ENCODE measurements around the gene MASP2.

MASP2 gene

GRCh38 chr1:11030865-11031264, 16.2 kb downstream of the MASP2 start:
- Histone ChIP-seq H3K4me1 (ENCODE audit: insufficient read depth, low read length) (no peaks in the 10 kb centered on the region), H3K27ac (ENCODE audit: low read length) (no peak overlapping the region), H3K4me2 (ENCODE audit: insufficient read depth, low read length) (no peak overlapping the region), H2AFZ (ENCODE audit: low read depth, low read length) (no peak overlapping the region), H3K27me3 (ENCODE audit: insufficient read depth, low read length, poor library complexity) (no peaks in the 10 kb centered on the region), H3K36me3 (ENCODE audit: insufficient read depth, low read length) (peaks cover 22% of the 10 kb centered on the region; the same call in 1 of the 2 replicates), H3K9me3 (ENCODE audit: insufficient read depth, low read length, severe bottlenecking) (no peaks in the 10 kb centered on the region), H3K79me2 (ENCODE audit: insufficient read depth, low read length) (no peaks in the 10 kb centered on the region), H4K20me1 (ENCODE audit: insufficient read depth, low read length) (peaks cover 10% of the 10 kb centered on the region; the same call in 1 of the 2 replicates), H3K9ac (ENCODE audit: low read depth, low read length) (no peak overlapping the region), H3K4me3 (ENCODE audit: low read depth in 1 of 2, low read length in 2 of 2) (no peak overlapping the region)
- DNase-seq: no peak
- no peak for ATAC-seq (ENCODE audit: insufficient read depth, low read depth)
- no peak for TF ChIP-seq CTCF (IDR thresholded peaks at IDR 0.05; ENCODE audit: borderline replicate concordance, extremely low read depth, low read length, poor library complexity, severe bottlenecking)
- no peak for TF ChIP-seq EZH2 (IDR thresholded peaks at IDR 0.05; ENCODE audit: borderline replicate concordance, low read depth, low read length, severe bottlenecking)

- no peak overlapping the region for H3K4me3 ChIP-seq (ENCODE audit: low read depth in 1 of 2, low read length in 2 of 2)
- H2AFZ ChIP-seq (ENCODE audit: low read depth, low read length): no peak overlapping the region
- H3K27ac ChIP-seq (ENCODE audit: low read length): no peak overlapping the region
- DNase-seq (no peak), ATAC-seq (ENCODE audit: insufficient read depth, low read depth) (no peak)
- H4K20me1 ChIP-seq (ENCODE audit: insufficient read depth, low read length): peaks cover 16% of the 10 kb centered on the region; the same call in 1 of the 2 replicates
- no peaks in the 10 kb centered on the region for H3K79me2 ChIP-seq (ENCODE audit: insufficient read depth, low read length)
- peaks cover 49% of the 10 kb centered on the region for H3K36me3 ChIP-seq (ENCODE audit: insufficient read depth, low read length)
- H3K27me3 ChIP-seq (ENCODE audit: insufficient read depth, low read length, poor library complexity): no peaks in the 10 kb centered on the region
- no peaks in the 10 kb centered on the region for H3K4me1 ChIP-seq (ENCODE audit: insufficient read depth, low read length)
- TF ChIP-seq EZH2 (IDR thresholded peaks at IDR 0.05; ENCODE audit: borderline replicate concordance, low read depth, low read length, severe bottlenecking): no peak
- H3K4me2 ChIP-seq (ENCODE audit: insufficient read depth, low read length): no peak overlapping the region
- no peak overlapping the region for H3K9ac ChIP-seq (ENCODE audit: low read depth, low read length)
- H3K9me3 ChIP-seq (ENCODE audit: insufficient read depth, low read length, severe bottlenecking): no peaks in the 10 kb centered on the region
Observed at GRCh38 chr1:11028018-11028417, 19.0 kb downstream of the MASP2 start.

GRCh38 chr1:11027316-11027715, 19.7 kb downstream of the MASP2 start:
- H3K27ac ChIP-seq (ENCODE audit: low read length): no peak overlapping the region
- no peaks in the 10 kb centered on the region for H3K9me3 ChIP-seq (ENCODE audit: insufficient read depth, low read length, severe bottlenecking)
- ATAC-seq (ENCODE audit: insufficient read depth, low read depth) (no peak), DNase-seq (no peak)
- peaks cover 54% of the 10 kb centered on the region for H3K36me3 ChIP-seq (ENCODE audit: insufficient read depth, low read length)
- no peak overlapping the region for H3K9ac ChIP-seq (ENCODE audit: low read depth, low read length)
- no peak overlapping the region for H2AFZ ChIP-seq (ENCODE audit: low read depth, low read length)
- no peaks in the 10 kb centered on the region for H3K79me2 ChIP-seq (ENCODE audit: insufficient read depth, low read length)
- H3K27me3 ChIP-seq (ENCODE audit: insufficient read depth, low read length, poor library complexity): no peaks in the 10 kb centered on the region
- no peaks in the 10 kb centered on the region for H3K4me1 ChIP-seq (ENCODE audit: insufficient read depth, low read length)
- H3K4me3 ChIP-seq (ENCODE audit: low read depth in 1 of 2, low read length in 2 of 2): no peak overlapping the region
- H3K4me2 ChIP-seq (ENCODE audit: insufficient read depth, low read length): no peak overlapping the region
- TF ChIP-seq EZH2 (IDR thresholded peaks at IDR 0.05; ENCODE audit: borderline replicate concordance, low read depth, low read length, severe bottlenecking): no peak
- no peak for TF ChIP-seq CTCF (IDR thresholded peaks at IDR 0.05; ENCODE audit: borderline replicate concordance, extremely low read depth, low read length, poor library complexity, severe bottlenecking)
- peaks cover 18% of the 10 kb centered on the region; the same call in 1 of the 2 replicates for H4K20me1 ChIP-seq (ENCODE audit: insufficient read depth, low read length)

- DNase-seq (no peak), ATAC-seq (ENCODE audit: insufficient read depth, low read depth) (0 out of 3 replicates have a peak, but pooled peaks have one; percentile 12)
- Histone ChIP-seq H3K79me2 (ENCODE audit: insufficient read depth, low read length) (no peaks in the 10 kb centered on the region), H3K4me1 (ENCODE audit: insufficient read depth, low read length) (no peaks in the 10 kb centered on the region), H3K9ac (ENCODE audit: low read depth, low read length) (no peak overlapping the region), H3K9me3 (ENCODE audit: insufficient read depth, low read length, severe bottlenecking) (no peaks in the 10 kb centered on the region), H3K4me3 (ENCODE audit: low read depth in 1 of 2, low read length in 2 of 2) (no peak overlapping the region), H2AFZ (ENCODE audit: low read depth, low read length) (no peak overlapping the region), H3K36me3 (ENCODE audit: insufficient read depth, low read length) (peaks cover 59% of the 10 kb centered on the region), H3K4me2 (ENCODE audit: insufficient read depth, low read length) (no peak overlapping the region), H4K20me1 (ENCODE audit: insufficient read depth, low read length) (peaks cover 21% of the 10 kb centered on the region; the same call in 1 of the 2 replicates), H3K27me3 (ENCODE audit: insufficient read depth, low read length, poor library complexity) (no peaks in the 10 kb centered on the region), H3K27ac (ENCODE audit: low read length) (no peak overlapping the region)
- TF ChIP-seq EZH2 (IDR thresholded peaks at IDR 0.05; ENCODE audit: borderline replicate concordance, low read depth, low read length, severe bottlenecking) (no peak), CTCF (IDR thresholded peaks at IDR 0.05; ENCODE audit: borderline replicate concordance, extremely low read depth, low read length, poor library complexity, severe bottlenecking) (no peak)
Observed at GRCh38 chr1:11026903-11027302, 20.1 kb downstream of the MASP2 start.

Data from DND-41 (cell line).